HG02571 (cell line): ENCODE results near the gene COL26A1.

Experiments used
- ATAC-seq: cut with Tn5 transposase; IDR thresholded peaks from one replicate; pipeline ENCODE4 v1.9.1; 2021; ENCODE audit warnings: mild to moderate bottlenecking, moderate library complexity; ENCODE audit not compliant: unreplicated experiment

COL26A1 gene

GRCh38 chr7:101529560-101529959, 166.9 kb downstream of the COL26A1 start:
- no peak for ATAC-seq

- ATAC-seq = no peak
These were observed 169.2 kb downstream of the COL26A1 start for GRCh38 chr7:101531726-101532357.

DNA sequence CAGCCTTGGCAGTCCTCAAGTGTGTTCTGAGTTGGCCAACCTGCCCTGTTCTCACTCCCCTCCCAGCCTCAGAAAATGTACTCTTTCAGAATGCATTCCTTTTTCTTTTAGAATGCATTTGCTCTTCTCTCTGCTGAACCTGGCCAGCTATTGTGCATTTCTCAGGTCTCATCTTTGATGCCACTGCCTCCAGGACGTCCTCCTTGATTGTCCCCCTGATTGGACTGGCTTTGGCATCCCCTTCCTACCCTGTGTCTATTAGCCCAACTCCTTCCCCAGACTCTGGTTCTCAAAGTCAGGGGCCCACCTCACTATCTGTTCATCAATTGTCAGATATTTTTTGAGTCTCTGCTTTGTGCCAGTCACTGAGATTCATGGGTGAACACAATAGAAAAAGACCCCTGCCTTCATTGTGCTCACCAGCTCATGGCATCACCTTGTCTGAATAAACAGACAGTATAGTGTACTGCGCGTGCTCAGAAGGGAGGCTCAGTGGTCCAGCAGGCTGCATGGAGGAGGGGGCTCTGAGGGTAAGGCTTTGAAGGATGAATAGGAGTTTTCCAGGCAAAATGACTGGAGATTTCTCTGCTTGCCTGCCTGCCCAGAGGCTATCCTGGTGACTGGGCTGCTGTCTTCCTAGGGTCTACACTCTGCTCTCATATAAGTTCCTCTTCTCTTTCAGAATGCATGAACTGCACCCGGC, 169.9 kb downstream of the COL26A1 start:
- ATAC-seq = no peak

DNA sequence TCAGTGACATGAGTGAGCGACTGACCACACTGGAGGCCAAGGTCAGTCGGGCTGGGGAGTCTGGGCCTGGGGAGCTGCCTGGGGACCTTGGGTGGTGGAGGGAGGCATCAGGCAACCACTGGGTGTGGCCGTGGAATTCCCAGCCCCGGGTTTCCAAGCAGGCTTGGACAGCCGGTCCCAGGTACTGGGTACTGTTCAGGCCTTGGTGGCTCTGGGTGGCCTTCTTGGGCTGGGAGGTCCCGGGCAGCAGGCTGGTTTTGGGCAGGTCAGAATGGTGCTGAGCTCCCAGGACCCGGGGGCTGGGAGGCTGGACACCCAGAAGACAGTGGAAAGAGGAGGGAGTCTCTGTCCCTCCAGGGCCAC, 170.4 kb downstream of the COL26A1 start:
- ATAC-seq = no peak

GRCh38 chr7:101534015-101534803, 171.5 kb downstream of the COL26A1 start:
- no peak for ATAC-seq

- ATAC-seq = no peak
These were observed 172.2 kb downstream of the COL26A1 start for GRCh38 chr7:101534873-101535272.

DNA sequence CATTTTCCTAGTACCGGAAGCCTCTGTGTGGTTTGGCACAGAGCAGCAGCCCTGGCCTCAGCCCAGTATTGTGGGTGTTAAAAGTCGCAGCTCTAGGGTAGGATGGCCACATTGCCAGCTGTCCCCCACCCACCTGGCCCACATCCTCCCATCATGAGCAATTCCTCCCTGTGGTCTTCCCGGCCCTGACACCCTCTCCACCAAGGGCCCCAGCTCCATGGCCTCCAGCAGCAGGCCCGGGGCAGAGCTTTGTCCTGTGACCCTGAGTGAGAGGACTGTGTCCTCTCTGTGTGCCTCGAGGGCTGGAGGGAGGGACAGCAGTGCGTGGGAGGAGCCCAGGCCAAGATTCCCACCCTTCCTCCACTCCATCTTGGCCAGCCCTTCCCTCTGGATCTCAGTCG, 172.7 kb downstream of the COL26A1 start:
- no peak for ATAC-seq

DNA sequence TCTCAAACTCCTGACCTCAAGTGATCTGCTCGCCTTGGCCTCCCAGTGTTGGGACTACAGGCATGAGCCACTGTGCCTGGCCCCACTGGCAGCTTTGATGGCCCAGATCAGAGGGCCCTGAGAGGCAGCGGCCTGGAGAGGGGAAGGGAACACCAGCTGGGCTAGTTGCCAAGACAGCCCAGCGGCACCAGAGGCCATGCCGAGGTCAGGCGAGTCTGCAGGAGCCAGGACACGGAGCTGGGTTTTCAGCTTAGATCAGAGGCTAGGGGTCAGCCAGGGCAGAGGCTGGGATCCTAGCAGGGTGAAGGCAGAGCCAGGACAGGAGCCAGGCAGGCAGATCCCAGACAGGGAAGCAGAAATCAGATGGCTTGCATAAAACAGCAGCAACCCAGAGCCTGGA, 173.6 kb downstream of the COL26A1 start:
- no peak for ATAC-seq

DNA sequence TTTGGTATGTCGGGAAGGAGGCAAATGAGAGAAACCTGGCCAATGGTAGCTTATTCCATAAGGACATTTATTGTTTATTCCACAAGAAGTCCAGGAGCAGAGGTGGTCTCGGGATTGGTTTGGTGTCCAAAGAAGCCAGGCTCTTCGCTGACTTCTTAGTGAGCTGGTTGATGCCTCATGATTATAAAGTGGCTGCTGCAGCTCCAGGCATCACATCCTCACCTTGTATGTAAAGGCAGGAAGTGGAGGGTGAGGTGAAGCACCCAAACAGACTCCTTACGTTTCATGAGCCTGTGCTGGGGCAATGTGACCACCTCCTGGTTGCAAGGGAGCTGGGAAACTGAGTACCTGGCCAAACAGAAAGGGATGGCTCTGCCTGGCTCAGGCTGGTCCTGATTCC, 174.0 kb downstream of the COL26A1 start:
- ATAC-seq = no peak

DNA sequence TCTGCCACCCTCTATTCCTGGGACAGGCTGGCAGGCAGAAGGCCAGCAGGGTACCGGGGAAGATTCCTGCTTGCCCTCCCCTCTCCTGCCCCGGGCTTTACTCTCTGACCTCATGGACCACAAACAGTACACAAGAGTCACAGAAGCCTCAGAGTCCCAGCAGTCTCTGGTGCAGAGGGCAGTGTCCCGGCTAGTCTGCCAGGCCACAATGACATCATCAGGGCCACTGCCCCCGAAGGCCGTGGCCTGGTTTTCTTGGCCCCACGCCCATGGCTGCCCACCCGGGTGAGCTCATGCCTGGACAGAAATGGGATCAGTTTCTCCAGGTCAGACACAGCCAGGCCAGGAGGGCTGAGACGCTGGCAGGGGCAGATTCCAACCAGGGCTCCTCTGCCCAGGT, 174.5 kb downstream of the COL26A1 start:
- ATAC-seq = no peak

DNA sequence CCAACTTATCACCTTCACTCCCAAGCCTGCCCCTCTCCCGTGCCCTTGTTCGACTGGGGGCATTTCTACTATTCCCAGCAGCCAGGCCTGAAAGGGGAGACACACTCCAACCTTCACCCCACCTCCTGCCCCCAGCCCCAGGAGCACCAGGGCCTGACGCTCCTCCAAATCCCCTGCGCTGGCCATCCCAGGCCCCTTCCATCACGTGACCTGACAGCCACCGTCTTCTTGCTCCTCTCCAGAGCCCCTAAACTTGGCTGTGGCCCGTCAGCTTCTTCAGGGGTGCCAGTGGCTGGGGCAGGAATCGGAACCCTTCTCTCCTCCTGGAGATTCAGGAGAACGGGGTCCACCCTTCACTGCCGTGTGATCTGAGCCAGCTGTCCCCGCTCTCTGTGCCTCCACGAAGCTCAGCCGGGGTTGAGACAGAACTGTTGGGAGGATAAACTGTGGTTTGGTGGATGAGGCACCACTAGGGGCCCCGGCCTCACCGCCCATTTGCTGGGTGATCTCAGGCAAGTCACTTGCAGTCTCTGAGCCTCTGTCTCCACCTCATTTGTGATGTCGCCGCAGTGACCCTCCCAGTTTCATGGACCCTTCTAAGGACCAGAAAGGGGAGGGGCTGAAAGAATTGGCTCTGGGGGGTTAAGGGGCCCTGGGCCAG, 175.4 kb downstream of the COL26A1 start:
- ATAC-seq = no peak

GRCh38 chr7:101538596-101539459, 176.2 kb downstream of the COL26A1 start:
- no peak for ATAC-seq

DNA sequence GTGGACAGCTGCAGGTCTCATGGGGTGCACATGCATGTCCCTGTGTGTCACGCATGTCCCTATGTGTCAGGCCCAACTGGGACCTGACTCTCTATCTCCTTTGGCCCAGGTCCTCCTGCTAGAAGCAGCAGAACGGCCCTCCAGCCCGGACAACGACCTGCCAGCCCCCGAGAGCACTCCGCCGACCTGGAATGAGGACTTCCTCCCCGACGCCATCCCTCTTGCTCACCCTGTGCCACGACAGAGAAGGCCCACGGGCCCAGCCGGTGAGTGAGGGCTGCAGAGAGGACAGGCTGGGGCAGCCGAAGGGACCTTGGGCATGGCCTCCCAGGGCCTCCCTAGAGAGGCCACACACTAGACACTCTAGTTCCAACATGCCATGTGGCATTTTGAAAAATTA, 177.1 kb downstream of the COL26A1 start:
- ATAC-seq = no peak

- ATAC-seq = no peak
These were observed 180.0 kb downstream of the COL26A1 start for GRCh38 chr7:101542527-101543241.

- no peak for ATAC-seq
These were observed 180.6 kb downstream of the COL26A1 start for GRCh38 chr7:101543242-101543766.

DNA sequence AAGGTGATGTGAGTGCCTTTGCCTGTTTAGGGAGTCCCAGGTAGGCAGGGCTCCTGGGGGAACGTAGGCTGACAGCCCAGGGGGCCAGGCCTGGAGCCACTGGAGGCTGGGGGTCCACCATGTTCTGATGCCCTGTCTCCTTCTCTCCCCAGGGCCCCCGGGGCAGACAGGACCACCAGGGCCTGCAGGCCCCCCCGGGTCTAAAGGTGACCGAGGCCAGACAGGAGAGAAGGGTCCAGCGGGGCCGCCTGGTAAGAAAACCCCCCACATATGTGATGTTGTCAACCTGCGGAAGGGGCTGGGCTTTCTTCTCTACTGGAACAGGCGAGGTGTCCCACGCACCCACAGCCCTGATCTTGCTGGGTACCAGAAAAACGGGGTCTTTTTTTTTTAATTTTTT, 181.2 kb downstream of the COL26A1 start:
- ATAC-seq = no peak

DNA sequence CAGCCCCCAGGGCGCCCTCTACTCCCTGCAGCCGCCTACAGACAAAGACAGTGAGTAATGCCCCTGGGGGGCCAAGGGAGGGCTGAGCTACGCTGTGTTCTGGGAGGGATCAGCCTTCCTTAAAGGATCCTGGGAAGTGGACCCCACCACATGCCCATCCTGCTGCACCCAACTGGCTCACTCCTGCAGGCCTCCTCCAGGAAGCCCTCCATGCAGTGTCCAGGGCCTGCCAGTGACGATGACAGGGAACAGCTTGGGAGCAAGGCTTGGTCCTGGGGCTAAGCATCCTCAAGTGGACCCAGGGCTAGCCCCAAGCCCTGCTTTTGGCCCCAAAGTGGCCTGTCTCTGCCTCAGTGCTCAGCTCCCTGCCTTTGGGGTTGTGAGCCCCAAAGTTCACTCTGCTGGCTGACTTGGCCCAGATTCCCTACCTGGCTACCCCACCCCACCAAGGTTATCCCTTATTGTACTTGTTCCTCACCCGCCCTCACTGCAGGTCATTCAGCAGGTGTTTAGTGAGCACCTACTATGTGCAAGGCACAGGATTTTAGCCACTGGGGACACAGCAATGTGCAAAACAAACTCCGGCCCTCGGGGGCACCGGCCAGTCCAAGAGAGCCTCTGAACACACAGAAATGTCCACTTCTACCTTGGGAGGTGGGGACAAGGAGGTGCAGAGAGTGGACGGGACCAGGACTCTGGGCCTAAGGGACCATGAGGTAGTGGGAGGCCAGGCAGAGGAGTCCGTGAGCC, 182.9 kb downstream of the COL26A1 start:
- no peak for ATAC-seq

DNA sequence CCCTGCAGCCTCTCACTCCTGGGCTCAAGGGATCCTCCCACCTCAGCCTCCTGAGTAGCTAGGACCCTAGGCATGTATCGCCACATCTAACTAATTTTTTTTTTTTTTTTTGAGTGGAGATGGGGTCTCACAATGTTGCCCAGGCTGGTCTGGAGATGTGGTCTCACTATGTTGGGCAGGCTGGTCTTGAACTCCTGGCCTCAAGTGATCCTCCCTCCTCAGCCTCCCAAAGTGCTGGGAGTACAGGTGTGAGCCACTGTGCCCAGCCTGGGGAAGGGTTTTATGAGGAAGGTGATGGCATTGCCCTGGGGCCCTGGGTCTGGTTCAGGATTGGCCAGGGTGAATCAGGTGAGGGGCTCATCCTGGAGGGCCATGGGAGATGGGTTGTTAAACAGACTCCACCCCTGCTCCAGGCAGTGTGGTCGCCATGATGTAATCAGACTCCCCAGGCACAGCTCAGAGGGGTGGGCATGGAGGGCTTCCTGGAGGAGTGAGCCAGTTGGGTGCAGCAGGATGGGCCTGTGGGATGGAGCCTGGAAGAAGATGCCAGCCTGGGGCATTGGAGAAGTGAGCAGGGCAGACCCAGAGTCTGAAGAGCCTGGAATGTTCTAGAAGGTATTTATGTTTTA, 183.7 kb downstream of the COL26A1 start:
- ATAC-seq = no peak
